SK-N-SH treated with all-trans-retinoic acid at 6 μM for 48 hours (cell line): ENCODE data around the gene PPP2R3C.

Experiments used
- CSRNP3 ChIP-seq: fragments of 250-450 bp; sonication (Bioruptor Pico); IDR thresholded peaks from 2 replicates; pipeline ENCODE4 v1.5.1; 2021; ENCODE audit warnings: mild to moderate bottlenecking, moderate library complexity
- ISL1 ChIP-seq: fragments of 250-450 bp; sonication (Bioruptor Pico); IDR thresholded peaks from 2 replicates; pipeline ENCODE4 v2.1.2; 2022; ENCODE audit warnings: mild to moderate bottlenecking, moderate library complexity
- RARB ChIP-seq: fragments of 250-450 bp; sonication (Bioruptor Pico); IDR thresholded peaks from 2 replicates; pipeline ENCODE4 v1.8.0; 2021; ENCODE audit warnings: mild to moderate bottlenecking, moderate library complexity
- ZC3H10 ChIP-seq: fragments of 250-450 bp; sonication (Bioruptor Pico); IDR thresholded peaks from 2 replicates; pipeline ENCODE4 v1.5.1; 2021; ENCODE audit warnings: mild to moderate bottlenecking, moderate library complexity
- ZFP3 ChIP-seq: fragments of 250-450 bp; sonication (Bioruptor Pico); IDR thresholded peaks from 2 replicates; pipeline ENCODE4 v1.5.0; 2020; ENCODE audit warnings: mild to moderate bottlenecking, moderate library complexity

- TF ChIP-seq ZFP3 (CRISPR knock-in tag): no peak
- TF ChIP-seq ISL1 (CRISPR knock-in tag): no peak
- TF ChIP-seq RARB (CRISPR knock-in tag): no peak
- TF ChIP-seq CSRNP3: no peak
- no peak for TF ChIP-seq ZC3H10
Measured at GRCh38 chr14:35161231-35161630, 39.4 kb upstream of the PPP2R3C start.
